HEK293 (cell line): ENCODE measurements around the gene SUN3.

Experiments used
- CTCF ChIA-PET: fragments of 350-600 bp; formaldehyde crosslinking; extraction: SDS; loops from one replicate; lab custom pipeline; 2021; ENCODE audit warnings: antibody characterized with exemption; lab: Yijun Ruan, JAX
- POLR2A ChIA-PET: fragments of 300-600 bp; formaldehyde crosslinking; extraction: SDS; loops from one replicate; lab custom pipeline; 2020; ENCODE audit warnings: antibody characterized with exemption, inconsistent platforms; lab: Yijun Ruan, JAX
- H3K27ac ChIP-seq: fragments of 200-500 bp; sonication (Bioruptor generic); 2 replicates; pipeline ENCODE4 v1.5.1; 2014; ENCODE audit warnings: low read depth, low read length, control low read depth, inconsistent platforms; ENCODE audit errors: extremely low read depth
- H3K36me3 ChIP-seq, 2 experiments: fragments of 200-500 bp in 1 of 2; sonication (Bioruptor generic) in 1 of 2; 1 replicate in 1 of 2; 2 replicates in 1 of 2; pipeline ENCODE4 v1.5.1; 2014 to 2017; ENCODE audit warnings: inconsistent platforms in 2 of 2, low read length in 2 of 2; ENCODE audit not compliant: control insufficient read depth in 2 of 2, insufficient read depth in 1 of 2
- H3K4me1 ChIP-seq: fragments of 200-500 bp; sonication (Bioruptor generic); 2 replicates; pipeline ENCODE4 v1.5.1; 2014; ENCODE audit warnings: mild to moderate bottlenecking, low read length, inconsistent platforms; ENCODE audit not compliant: control insufficient read depth, insufficient read depth
- H3K4me3 ChIP-seq: 2 replicates; pipeline ENCODE4 v1.5.1; 2011; ENCODE audit warnings: low read depth, mild to moderate bottlenecking, control low read depth, low read length, moderate library complexity
- H3K9me3 ChIP-seq: fragments of 200-500 bp; sonication (Bioruptor generic); 2 replicates; pipeline ENCODE4 v1.5.1; 2014; ENCODE audit warnings: low read depth, low read length, inconsistent platforms; ENCODE audit not compliant: control insufficient read depth, insufficient read depth
- KLF8 ChIP-seq: fragments of 450-650 bp; formaldehyde crosslinking; IDR thresholded peaks from 2 replicates; pipeline ENCODE4 v1.5.1; 2016; ENCODE audit warnings: missing biosample characterization, missing genetic modification characterization
- PRDM1 ChIP-seq: fragments of 450-650 bp; formaldehyde crosslinking; IDR thresholded peaks from 2 replicates; pipeline ENCODE4; 2016; ENCODE audit warnings: missing biosample characterization, missing genetic modification characterization
- SP2 ChIP-seq: fragments of 450-650 bp; formaldehyde crosslinking; IDR thresholded peaks from 2 replicates; pipeline ENCODE4 v1.5.1; 2016; ENCODE audit warnings: missing biosample characterization, missing genetic modification characterization
- ZBTB1 ChIP-seq: fragments of 450-650 bp; formaldehyde crosslinking; IDR thresholded peaks from 2 replicates; pipeline ENCODE4 v1.5.1; 2016; ENCODE audit warnings: missing biosample characterization, missing genetic modification characterization
- ZNF133 ChIP-seq: fragments of 450-650 bp; formaldehyde crosslinking; IDR thresholded peaks from 2 replicates; pipeline ENCODE4 v1.5.1; 2016; ENCODE audit warnings: missing biosample characterization, missing genetic modification characterization
- ZNF184 ChIP-seq: fragments of 450-650 bp; IDR thresholded peaks from 2 replicates; pipeline ENCODE4 v1.5.1; 2018; ENCODE audit warnings: missing biosample characterization, mild to moderate bottlenecking, missing genetic modification characterization
- ZNF221 ChIP-seq: fragments of 450-650 bp; formaldehyde crosslinking; IDR thresholded peaks from 2 replicates; pipeline ENCODE4 v1.5.1; 2017; ENCODE audit warnings: missing biosample characterization, missing genetic modification characterization, borderline replicate concordance
- ZNF350 ChIP-seq: fragments of 450-650 bp; formaldehyde crosslinking; IDR thresholded peaks from 2 replicates; pipeline ENCODE4 v1.5.0; 2017; ENCODE audit warnings: missing biosample characterization, mild to moderate bottlenecking, missing genetic modification characterization
- ZNF354C ChIP-seq: fragments of 450-650 bp; formaldehyde crosslinking; IDR thresholded peaks from 2 replicates; pipeline ENCODE4 v1.5.1; 2016; ENCODE audit warnings: missing biosample characterization, missing genetic modification characterization, low read depth, borderline replicate concordance
- ZNF473 ChIP-seq: fragments of 450-650 bp; formaldehyde crosslinking; IDR thresholded peaks from 2 replicates; pipeline ENCODE4 v1.5.1; 2017; ENCODE audit warnings: missing biosample characterization, missing genetic modification characterization
- ZNF48 ChIP-seq: fragments of 450-650 bp; formaldehyde crosslinking; IDR thresholded peaks from 2 replicates; pipeline ENCODE4 v1.5.1; 2016; ENCODE audit warnings: missing biosample characterization, missing genetic modification characterization
- ZNF544 ChIP-seq: fragments of 450-650 bp; formaldehyde crosslinking; IDR thresholded peaks from 2 replicates; pipeline ENCODE4 v1.5.0; 2017; ENCODE audit warnings: missing biosample characterization, missing genetic modification characterization
- ZNF555 ChIP-seq: fragments of 450-650 bp; formaldehyde crosslinking; conservative IDR thresholded peaks from 2 replicates; pipeline ENCODE4 v1.5.1; 2017; ENCODE audit warnings: missing biosample characterization, mild to moderate bottlenecking, missing genetic modification characterization, inconsistent platforms
- ZNF585B ChIP-seq: fragments of 450-650 bp; formaldehyde crosslinking; IDR thresholded peaks from 2 replicates; pipeline ENCODE4 v1.5.1; 2016; ENCODE audit warnings: missing biosample characterization, missing genetic modification characterization
- ZNF600 ChIP-seq: fragments of 450-650 bp; formaldehyde crosslinking; IDR thresholded peaks from 2 replicates; pipeline ENCODE4 v1.5.1; 2016; ENCODE audit warnings: missing biosample characterization, missing genetic modification characterization
- ZNF610 ChIP-seq: fragments of 450-650 bp; formaldehyde crosslinking; IDR thresholded peaks from 2 replicates; pipeline ENCODE4 v1.5.1; 2016; ENCODE audit warnings: missing biosample characterization, missing genetic modification characterization, borderline replicate concordance
- ZNF624 ChIP-seq: fragments of 450-650 bp; formaldehyde crosslinking; IDR thresholded peaks from 2 replicates; pipeline ENCODE4 v1.5.1; 2017; ENCODE audit warnings: missing biosample characterization, missing genetic modification characterization
- ZNF664 ChIP-seq: fragments of 450-650 bp; formaldehyde crosslinking; IDR thresholded peaks from 2 replicates; pipeline ENCODE4 v1.5.1; 2016; ENCODE audit warnings: missing biosample characterization, missing genetic modification characterization
- ZNF707 ChIP-seq: fragments of 450-650 bp; formaldehyde crosslinking; IDR thresholded peaks from 2 replicates; pipeline ENCODE4 v1.5.1; 2016; ENCODE audit warnings: missing biosample characterization, missing genetic modification characterization
- ZNF747 ChIP-seq: fragments of 450-650 bp; formaldehyde crosslinking; IDR thresholded peaks from 2 replicates; pipeline ENCODE4 v1.5.1; 2016; ENCODE audit warnings: missing biosample characterization, missing genetic modification characterization
- TF ChIP-seq, protein P1 (sequence below): fragments of 450-650 bp; formaldehyde crosslinking; IDR thresholded peaks from 2 replicates; pipeline ENCODE4 v1.5.1; 2016; ENCODE audit warnings: missing biosample characterization, missing genetic modification characterization, low read depth
- TF ChIP-seq, protein P2 (sequence below): fragments of 450-650 bp; formaldehyde crosslinking; IDR thresholded peaks from 2 replicates; pipeline ENCODE4 v1.5.1; 2016; ENCODE audit warnings: missing biosample characterization, missing genetic modification characterization
- TF ChIP-seq, protein P3 (sequence below): fragments of 450-650 bp; formaldehyde crosslinking; IDR thresholded peaks from 2 replicates; pipeline ENCODE4 v1.5.1; 2016; ENCODE audit warnings: missing biosample characterization, missing genetic modification characterization
- TF ChIP-seq, protein P4 (sequence below): fragments of 450-650 bp; formaldehyde crosslinking; IDR thresholded peaks from 2 replicates; pipeline ENCODE4 v1.5.1; 2016; ENCODE audit warnings: missing biosample characterization, missing genetic modification characterization
- TF ChIP-seq, protein P5 (sequence below): fragments of 450-650 bp; formaldehyde crosslinking; IDR thresholded peaks from 2 replicates; pipeline ENCODE4 v1.5.1; 2017; ENCODE audit warnings: missing biosample characterization, missing genetic modification characterization

The SUN3 gene

DNA sequence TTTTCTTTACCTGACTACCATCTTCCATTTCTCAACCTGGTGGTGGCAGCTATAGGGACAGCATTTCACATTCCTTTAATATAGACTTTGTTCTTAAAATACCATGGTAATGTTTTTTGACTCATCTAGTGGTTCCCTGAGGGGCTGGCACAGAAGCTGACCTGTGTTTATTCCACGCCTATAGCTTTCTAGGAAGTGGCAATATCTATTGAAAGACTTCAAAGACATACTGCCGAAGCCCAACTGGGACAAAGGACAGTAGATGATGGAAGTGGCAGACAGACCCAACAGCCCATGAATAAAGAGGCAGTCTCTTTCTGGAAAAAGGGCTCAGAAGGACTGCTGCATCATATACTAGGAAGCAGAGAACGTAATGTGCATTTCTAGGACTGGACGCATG is 11.2 kb downstream of the SUN3 start:
- Histone ChIP-seq H3K36me3 (no peaks in the 10 kb centered on the region), H3K27ac (no peak overlapping the region), H3K4me3 (no peak overlapping the region), H3K9me3 (no peaks in the 10 kb centered on the region), H3K4me1 (no peaks in the 10 kb centered on the region)
- ChIA-PET POLR2A (no interaction called here), CTCF (no interaction called here)
- TF ChIP-seq ZNF184 (no peak), ZNF544 (tag by site-specific recombination) (no peak), ZNF555 (tag by site-specific recombination) (no peak), ZNF48 (no peak), ZBTB1 (no peak), ZNF600 (no peak), ZNF707 (tag by site-specific recombination) (no peak), ZNF747 (tag by site-specific recombination) (no peak), ZNF585B (no peak), ZNF664 (tag by site-specific recombination) (no peak), ZNF624 (tag by site-specific recombination) (no peak), ZNF473 (tag by site-specific recombination) (no peak)
- TF ChIP-seq, protein P1, sequence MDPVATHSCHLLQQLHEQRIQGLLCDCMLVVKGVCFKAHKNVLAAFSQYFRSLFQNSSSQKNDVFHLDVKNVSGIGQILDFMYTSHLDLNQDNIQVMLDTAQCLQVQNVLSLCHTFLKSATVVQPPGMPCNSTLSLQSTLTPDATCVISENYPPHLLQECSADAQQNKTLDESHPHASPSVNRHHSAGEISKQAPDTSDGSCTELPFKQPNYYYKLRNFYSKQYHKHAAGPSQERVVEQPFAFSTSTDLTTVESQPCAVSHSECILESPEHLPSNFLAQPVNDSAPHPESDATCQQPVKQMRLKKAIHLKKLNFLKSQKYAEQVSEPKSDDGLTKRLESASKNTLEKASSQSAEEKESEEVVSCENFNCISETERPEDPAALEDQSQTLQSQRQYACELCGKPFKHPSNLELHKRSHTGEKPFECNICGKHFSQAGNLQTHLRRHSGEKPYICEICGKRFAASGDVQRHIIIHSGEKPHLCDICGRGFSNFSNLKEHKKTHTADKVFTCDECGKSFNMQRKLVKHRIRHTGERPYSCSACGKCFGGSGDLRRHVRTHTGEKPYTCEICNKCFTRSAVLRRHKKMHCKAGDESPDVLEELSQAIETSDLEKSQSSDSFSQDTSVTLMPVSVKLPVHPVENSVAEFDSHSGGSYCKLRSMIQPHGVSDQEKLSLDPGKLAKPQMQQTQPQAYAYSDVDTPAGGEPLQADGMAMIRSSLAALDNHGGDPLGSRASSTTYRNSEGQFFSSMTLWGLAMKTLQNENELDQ: no peak
- TF ChIP-seq, protein P2, sequence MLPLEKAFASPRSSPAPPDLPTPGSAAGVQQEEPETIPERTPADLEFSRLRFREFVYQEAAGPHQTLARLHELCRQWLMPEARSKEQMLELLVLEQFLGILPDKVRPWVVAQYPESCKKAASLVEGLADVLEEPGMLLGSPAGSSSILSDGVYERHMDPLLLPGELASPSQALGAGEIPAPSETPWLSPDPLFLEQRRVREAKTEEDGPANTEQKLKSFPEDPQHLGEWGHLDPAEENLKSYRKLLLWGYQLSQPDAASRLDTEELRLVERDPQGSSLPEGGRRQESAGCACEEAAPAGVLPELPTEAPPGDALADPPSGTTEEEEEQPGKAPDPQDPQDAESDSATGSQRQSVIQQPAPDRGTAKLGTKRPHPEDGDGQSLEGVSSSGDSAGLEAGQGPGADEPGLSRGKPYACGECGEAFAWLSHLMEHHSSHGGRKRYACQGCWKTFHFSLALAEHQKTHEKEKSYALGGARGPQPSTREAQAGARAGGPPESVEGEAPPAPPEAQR (tag by site-specific recombination): no peak
- TF ChIP-seq, protein P3, sequence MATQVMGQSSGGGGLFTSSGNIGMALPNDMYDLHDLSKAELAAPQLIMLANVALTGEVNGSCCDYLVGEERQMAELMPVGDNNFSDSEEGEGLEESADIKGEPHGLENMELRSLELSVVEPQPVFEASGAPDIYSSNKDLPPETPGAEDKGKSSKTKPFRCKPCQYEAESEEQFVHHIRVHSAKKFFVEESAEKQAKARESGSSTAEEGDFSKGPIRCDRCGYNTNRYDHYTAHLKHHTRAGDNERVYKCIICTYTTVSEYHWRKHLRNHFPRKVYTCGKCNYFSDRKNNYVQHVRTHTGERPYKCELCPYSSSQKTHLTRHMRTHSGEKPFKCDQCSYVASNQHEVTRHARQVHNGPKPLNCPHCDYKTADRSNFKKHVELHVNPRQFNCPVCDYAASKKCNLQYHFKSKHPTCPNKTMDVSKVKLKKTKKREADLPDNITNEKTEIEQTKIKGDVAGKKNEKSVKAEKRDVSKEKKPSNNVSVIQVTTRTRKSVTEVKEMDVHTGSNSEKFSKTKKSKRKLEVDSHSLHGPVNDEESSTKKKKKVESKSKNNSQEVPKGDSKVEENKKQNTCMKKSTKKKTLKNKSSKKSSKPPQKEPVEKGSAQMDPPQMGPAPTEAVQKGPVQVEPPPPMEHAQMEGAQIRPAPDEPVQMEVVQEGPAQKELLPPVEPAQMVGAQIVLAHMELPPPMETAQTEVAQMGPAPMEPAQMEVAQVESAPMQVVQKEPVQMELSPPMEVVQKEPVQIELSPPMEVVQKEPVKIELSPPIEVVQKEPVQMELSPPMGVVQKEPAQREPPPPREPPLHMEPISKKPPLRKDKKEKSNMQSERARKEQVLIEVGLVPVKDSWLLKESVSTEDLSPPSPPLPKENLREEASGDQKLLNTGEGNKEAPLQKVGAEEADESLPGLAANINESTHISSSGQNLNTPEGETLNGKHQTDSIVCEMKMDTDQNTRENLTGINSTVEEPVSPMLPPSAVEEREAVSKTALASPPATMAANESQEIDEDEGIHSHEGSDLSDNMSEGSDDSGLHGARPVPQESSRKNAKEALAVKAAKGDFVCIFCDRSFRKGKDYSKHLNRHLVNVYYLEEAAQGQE (tag by site-specific recombination): no peak

DNA sequence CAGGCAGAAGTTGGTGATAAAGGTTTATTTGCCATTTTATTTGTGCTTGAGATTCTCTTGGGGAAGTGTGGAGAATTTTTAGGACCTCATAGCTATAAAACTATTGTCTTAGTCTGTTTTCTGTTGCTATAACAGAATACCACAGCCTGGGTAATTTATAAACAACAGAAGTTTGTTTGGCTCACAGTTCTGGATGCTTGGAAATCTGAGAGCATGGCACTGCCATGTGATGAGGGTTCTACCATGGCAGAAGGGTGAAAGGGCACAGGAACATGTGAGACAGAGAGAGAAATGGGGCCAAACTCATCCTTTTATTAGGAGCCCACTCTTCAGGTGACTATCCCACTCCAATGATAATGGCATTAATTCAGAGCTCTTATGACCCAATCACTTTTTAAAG is 12.3 kb downstream of the SUN3 start:
- TF ChIP-seq ZNF221 (no peak), ZNF354C (no peak), SP2 (tag by site-specific recombination) (no peak), ZNF610 (tag by site-specific recombination) (no peak), PRDM1 (tag by site-specific recombination) (no peak), ZNF350 (tag by site-specific recombination) (no peak), KLF8 (tag by site-specific recombination) (no peak), ZNF707 (tag by site-specific recombination) (no peak), ZNF133 (tag by site-specific recombination) (no peak)
- TF ChIP-seq, protein P4, sequence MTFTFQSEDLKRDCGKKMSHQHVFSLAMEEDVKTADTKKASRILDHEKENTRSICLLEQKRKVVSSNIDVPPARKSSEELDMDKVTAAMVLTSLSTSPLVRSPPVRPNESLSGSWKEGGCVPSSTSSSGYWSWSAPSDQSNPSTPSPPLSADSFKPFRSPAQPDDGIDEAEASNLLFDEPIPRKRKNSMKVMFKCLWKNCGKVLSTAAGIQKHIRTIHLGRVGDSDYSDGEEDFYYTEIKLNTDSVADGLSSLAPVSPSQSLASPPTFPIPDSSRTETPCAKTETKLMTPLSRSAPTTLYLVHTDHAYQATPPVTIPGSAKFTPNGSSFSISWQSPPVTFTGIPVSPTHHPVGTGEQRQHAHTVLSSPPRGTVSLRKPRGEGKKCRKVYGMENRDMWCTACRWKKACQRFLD (tag by site-specific recombination): no peak
- TF ChIP-seq, protein P5, sequence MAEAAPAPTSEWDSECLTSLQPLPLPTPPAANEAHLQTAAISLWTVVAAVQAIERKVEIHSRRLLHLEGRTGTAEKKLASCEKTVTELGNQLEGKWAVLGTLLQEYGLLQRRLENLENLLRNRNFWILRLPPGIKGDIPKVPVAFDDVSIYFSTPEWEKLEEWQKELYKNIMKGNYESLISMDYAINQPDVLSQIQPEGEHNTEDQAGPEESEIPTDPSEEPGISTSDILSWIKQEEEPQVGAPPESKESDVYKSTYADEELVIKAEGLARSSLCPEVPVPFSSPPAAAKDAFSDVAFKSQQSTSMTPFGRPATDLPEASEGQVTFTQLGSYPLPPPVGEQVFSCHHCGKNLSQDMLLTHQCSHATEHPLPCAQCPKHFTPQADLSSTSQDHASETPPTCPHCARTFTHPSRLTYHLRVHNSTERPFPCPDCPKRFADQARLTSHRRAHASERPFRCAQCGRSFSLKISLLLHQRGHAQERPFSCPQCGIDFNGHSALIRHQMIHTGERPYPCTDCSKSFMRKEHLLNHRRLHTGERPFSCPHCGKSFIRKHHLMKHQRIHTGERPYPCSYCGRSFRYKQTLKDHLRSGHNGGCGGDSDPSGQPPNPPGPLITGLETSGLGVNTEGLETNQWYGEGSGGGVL (tag by site-specific recombination): no peak
- ChIA-PET CTCF (no interaction called here), POLR2A (no interaction called here)

More for the DNA sequence above, 12.3 kb downstream of the SUN3 start:
- Histone ChIP-seq H3K36me3 (no peaks in the 10 kb centered on the region), H3K27ac (no peak overlapping the region), H3K9me3 (no peaks in the 10 kb centered on the region), H3K4me3 (no peak overlapping the region), H3K4me1 (no peaks in the 10 kb centered on the region)
